Measurements from ENCODE around the gene SMCO2.

DNA sequence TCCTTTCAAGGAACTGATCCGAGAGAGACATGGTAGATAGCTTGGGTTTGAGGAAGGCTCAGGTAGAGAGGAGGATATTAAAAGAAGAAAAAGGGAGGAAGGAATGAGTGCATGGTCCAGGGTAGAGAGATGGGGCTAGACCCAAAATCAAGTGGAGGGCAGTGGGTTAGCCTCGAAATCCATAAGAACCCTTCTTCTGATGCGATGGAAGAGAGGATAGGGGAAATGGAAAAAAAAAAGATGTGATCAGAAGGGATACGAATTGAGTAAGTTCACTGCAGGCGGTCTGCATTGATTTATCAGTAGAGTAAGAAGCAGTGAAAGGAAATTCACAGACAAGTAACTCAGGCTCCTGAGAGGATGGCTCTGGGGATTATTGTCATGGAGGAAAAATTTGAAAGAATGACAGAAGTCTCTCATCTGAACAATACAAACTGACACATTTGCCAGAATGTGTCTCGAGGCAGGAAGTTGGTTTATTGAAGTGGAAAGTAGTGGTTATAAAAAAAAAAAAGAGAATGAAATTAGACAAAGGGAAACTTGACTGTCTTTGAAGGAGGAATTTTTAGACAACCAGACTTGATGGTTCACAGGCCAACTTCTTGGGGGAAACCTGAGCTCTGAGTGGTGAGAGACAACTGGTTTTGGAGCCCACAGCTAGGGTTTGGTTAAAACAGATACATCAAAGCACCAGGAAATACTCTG lies 87.7 kb downstream of the SMCO2 start:
- TF ChIP-seq, protein P1, sequence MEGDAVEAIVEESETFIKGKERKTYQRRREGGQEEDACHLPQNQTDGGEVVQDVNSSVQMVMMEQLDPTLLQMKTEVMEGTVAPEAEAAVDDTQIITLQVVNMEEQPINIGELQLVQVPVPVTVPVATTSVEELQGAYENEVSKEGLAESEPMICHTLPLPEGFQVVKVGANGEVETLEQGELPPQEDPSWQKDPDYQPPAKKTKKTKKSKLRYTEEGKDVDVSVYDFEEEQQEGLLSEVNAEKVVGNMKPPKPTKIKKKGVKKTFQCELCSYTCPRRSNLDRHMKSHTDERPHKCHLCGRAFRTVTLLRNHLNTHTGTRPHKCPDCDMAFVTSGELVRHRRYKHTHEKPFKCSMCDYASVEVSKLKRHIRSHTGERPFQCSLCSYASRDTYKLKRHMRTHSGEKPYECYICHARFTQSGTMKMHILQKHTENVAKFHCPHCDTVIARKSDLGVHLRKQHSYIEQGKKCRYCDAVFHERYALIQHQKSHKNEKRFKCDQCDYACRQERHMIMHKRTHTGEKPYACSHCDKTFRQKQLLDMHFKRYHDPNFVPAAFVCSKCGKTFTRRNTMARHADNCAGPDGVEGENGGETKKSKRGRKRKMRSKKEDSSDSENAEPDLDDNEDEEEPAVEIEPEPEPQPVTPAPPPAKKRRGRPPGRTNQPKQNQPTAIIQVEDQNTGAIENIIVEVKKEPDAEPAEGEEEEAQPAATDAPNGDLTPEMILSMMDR (conservative IDR thresholded peaks at IDR 0.05 in 1 of 2, IDR thresholded peaks at IDR 0.05 in 1 of 2; ENCODE audit: extremely low read depth in 1 of 2, insufficient read depth in 1 of 2, low read depth in 1 of 2, low read length in 2 of 2), result no peak
- no peak for TF ChIP-seq EZH2 (IDR thresholded peaks at IDR 0.05; ENCODE audit: borderline replicate concordance, low read length)
